Measurements from ENCODE around the gene MUL1. TPM values are rescaled to one million over a fixed set of nuclear protein-coding genes. Genes with fewer than 3 reads are reported as not detected.

The MUL1 gene
- total RNA-seq, 1 experiment from 2014 or later = 24.7 TPM

DNA sequence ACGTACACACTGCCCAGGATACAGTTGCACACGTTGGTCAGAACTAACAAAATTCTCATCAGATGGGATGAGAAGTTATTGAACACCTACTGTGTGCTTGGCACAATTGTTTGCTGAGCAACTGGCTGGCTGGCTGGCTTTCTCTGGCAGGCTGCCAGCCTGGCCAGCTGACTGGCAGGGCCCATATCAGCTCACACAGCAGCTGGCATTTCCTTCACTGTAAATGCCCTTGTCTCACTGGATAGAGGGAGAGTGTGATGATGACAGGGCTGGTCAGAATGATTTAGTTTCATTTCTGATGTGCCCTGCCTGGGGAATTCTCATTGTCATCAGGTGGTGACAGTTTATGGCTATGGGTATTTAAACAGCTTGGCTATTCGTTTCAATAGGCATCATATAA is 37.8 kb downstream of the MUL1 start:
- no peak for ATAC-seq
- TF ChIP-seq RAD21 (IDR thresholded peaks at IDR 0.05; ENCODE audit: low read depth) = no peak
- TF ChIP-seq, protein P1, sequence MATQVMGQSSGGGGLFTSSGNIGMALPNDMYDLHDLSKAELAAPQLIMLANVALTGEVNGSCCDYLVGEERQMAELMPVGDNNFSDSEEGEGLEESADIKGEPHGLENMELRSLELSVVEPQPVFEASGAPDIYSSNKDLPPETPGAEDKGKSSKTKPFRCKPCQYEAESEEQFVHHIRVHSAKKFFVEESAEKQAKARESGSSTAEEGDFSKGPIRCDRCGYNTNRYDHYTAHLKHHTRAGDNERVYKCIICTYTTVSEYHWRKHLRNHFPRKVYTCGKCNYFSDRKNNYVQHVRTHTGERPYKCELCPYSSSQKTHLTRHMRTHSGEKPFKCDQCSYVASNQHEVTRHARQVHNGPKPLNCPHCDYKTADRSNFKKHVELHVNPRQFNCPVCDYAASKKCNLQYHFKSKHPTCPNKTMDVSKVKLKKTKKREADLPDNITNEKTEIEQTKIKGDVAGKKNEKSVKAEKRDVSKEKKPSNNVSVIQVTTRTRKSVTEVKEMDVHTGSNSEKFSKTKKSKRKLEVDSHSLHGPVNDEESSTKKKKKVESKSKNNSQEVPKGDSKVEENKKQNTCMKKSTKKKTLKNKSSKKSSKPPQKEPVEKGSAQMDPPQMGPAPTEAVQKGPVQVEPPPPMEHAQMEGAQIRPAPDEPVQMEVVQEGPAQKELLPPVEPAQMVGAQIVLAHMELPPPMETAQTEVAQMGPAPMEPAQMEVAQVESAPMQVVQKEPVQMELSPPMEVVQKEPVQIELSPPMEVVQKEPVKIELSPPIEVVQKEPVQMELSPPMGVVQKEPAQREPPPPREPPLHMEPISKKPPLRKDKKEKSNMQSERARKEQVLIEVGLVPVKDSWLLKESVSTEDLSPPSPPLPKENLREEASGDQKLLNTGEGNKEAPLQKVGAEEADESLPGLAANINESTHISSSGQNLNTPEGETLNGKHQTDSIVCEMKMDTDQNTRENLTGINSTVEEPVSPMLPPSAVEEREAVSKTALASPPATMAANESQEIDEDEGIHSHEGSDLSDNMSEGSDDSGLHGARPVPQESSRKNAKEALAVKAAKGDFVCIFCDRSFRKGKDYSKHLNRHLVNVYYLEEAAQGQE (IDR thresholded peaks at IDR 0.05; ENCODE audit: low read depth) = no peak
- no peak for TF ChIP-seq YY1 (IDR thresholded peaks at IDR 0.05; ENCODE audit: extremely low read depth, insufficient replicate concordance, low read depth, low read length)
- TF ChIP-seq EGR1 (IDR thresholded peaks at IDR 0.05; ENCODE audit: low read depth) = no peak
- TF ChIP-seq ELF1 (IDR thresholded peaks at IDR 0.05; ENCODE audit: borderline replicate concordance, low read depth) = no peak
- no peak for TF ChIP-seq EZH2phosphoT487 (IDR thresholded peaks at IDR 0.05; ENCODE audit: borderline replicate concordance)
- no peak for TF ChIP-seq ZNF274 (IDR thresholded peaks at IDR 0.05; ENCODE audit: low read depth, low read length)
- no TSS peak for BruUV-seq (replicated peaks)
- RAD21 ChIA-PET (ENCODE audit: low non-redundant PET in 1 of 2, low total read pairs in 2 of 2, uncharacterized antibody in 2 of 2, unreplicated experiment in 2 of 2) = no interaction called here
- intact Hi-C loops (cut with micrococcal nuclease) = no loop called here
- Histone ChIP-seq H3K4me3 (replicated peaks in 1 of 2; ENCODE audit: low read depth in 1 of 2, low read length in 2 of 2) (no peak overlapping the region), H2AFZ (ENCODE audit: low read depth, low read length, poor library complexity, severe bottlenecking) (no peak overlapping the region), H3K27ac (ENCODE audit: low read depth, low read length) (no peak overlapping the region), H3K4me2 (ENCODE audit: low read length) (no peak overlapping the region), H3K27me3 (ENCODE audit: insufficient read depth, low read length) (peaks cover 15% of the 10 kb centered on the region; the same call in 1 of the 2 replicates), H3K9me2 (ENCODE audit: insufficient read depth) (no peaks in the 10 kb centered on the region), H3K4me1 (ENCODE audit: control insufficient read depth in 1 of 2, insufficient read depth in 2 of 2, low read length in 2 of 2) (peaks cover 9 to 10% of the 10 kb centered on the region in 2 experiments; a peak in 3 of 4 replicates), H3K79me2 (ENCODE audit: insufficient read depth, low read length) (no peaks in the 10 kb centered on the region), H3K36me3 (ENCODE audit: control insufficient read depth in 1 of 2, insufficient read depth in 2 of 2, low read length in 2 of 2) (no peaks in the 10 kb centered on the region), H3K9me3 (ENCODE audit: control insufficient read depth in 1 of 2, insufficient read depth in 1 of 2, low read depth in 1 of 2, low read length in 2 of 2) (no peaks in the 10 kb centered on the region), H4K20me1 (ENCODE audit: insufficient read depth) (no peaks in the 10 kb centered on the region), H3K9ac (ENCODE audit: low read length) (no peak overlapping the region)
- CTCF ChIA-PET = interaction anchor here (0.7 to 1.2 kb wide), 2 partner anchors 24 to 258 kb away, joined by 3 read pairs; no protein-coding TSS in a partner anchor
- POLR2A ChIA-PET = no interaction called here
- DNase-seq (ENCODE audit: low read depth, low spot score) = no peak
